NCI-H748 (cell line): Measurements from ENCODE around the gene CERS6.
A peak's percentile ranks its signal among the peaks of the same experiment; 100 is the strongest.
"Not testable (repeated sequence)": the region's sequence is repeated elsewhere in the genome, so short reads cannot be mapped to it uniquely, and the experiment has no call there.

Source experiments
- DNase-seq: peaks from one replicate; lab custom pipeline; 2025; ENCODE audit not compliant: unreplicated experiment; lab: John Stamatoyannopoulos, UW

The CERS6 gene

GRCh38 chr2:168496906-168497305, 40.8 kb downstream of the CERS6 start:
- no peak for DNase-seq

- DNase-seq: no peak
Observed at GRCh38 chr2:168499500-168499899, 43.4 kb downstream of the CERS6 start.

DNA sequence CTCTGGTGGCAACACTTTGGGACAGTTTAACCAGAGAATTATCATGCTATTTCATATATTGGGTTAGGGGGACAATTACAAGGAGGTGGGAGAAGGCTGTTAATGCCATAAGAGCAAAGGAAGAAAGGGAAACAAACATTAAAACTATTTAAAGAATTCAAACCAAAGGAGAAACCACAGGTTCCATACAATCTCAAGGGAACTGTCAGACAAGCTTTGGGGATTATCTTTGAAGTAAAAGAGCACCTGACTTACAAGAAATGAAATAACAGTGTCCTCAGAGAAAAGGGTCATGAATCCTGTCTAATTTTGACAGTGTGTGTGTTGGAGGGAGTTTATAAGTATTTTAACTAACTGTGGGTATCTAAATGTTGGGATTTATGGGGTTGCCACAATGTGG, 44.4 kb downstream of the CERS6 start:
- no peak for DNase-seq

DNA sequence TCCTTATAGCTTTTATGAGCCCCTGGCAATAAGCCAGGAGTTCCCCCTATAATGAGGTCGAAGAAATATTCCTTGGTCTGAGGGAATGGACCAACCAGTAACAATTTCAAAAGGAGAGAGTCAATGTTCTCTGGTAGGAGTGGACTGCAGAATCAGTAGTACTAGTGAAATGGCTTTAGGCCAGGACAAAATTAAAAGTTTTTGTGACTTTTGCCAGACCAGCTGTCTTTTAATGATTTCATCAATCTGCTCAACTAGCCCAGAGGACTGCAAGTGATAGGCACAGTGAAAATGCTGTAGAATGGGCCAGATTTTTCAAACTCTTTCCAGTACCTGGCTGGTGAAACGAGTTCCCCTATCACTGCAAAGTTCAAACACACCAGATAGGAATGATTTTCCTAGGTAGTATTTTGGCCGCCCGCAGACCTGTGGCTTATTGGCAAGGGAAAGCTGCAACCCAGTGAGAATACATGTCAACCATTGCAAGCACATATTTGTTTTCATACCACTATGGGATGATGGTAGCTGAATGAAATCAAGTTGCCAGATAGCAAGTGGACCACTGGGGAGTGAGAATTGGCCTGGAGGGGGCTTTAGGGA, 45.5 kb downstream of the CERS6 start:
- DNase-seq: no peak

GRCh38 chr2:168502852-168503251, 46.8 kb downstream of the CERS6 start:
- not testable (repeated sequence) for DNase-seq

GRCh38 chr2:168503901-168504300, 47.8 kb downstream of the CERS6 start:
- DNase-seq: no peak

DNA sequence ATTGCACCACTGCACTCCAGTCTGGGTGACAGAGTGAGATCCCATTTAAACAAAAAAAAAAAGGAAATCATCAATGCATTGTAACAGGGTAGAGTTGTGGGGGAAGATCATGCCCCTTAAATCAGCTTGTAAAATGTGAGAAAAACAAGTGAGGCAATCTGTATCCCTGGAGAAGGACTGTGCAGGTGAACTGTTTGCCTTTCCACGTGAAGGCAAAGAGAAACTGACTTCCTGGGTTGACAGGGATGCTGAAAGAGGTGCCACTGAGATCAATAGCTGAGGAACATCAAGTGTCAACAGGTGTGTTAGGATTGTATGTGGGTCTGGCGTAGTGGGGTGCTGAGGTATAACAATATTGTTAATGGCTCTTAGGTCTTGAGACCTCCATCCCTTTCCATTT, 48.3 kb downstream of the CERS6 start:
- DNase-seq: no peak

DNA sequence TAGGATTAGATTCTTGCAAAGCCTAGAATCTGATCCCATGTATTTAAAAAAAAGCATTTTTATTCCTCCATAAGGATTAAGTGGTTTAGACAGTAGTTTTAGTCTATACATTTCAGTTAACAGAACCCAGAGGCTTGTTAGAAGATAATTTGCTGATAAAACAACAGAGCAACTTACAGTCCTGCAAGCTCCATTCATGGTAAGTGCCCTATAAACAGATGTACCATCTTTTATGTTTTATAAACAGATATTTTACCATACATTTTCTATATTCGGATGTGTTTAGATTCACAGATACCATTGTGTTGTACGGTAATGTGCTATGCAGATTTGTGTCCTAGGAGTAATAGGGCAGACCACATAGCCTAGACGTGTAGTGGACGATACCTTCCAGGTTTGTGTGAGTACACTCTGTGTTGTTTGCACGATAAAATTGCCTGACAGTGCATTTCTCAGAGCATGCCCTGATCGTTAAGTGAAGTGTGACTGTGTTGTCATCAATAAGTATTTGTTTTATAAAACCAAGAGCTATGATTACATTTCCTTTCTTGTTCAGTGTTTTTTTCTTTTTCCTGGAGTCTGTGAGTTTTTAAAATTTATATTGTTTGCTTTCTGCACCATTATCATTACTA, 54.2 kb downstream of the CERS6 start:
- DNase-seq: peak; percentile 16

GRCh38 chr2:168514692-168515091, 58.6 kb downstream of the CERS6 start:
- DNase-seq: no peak

DNA sequence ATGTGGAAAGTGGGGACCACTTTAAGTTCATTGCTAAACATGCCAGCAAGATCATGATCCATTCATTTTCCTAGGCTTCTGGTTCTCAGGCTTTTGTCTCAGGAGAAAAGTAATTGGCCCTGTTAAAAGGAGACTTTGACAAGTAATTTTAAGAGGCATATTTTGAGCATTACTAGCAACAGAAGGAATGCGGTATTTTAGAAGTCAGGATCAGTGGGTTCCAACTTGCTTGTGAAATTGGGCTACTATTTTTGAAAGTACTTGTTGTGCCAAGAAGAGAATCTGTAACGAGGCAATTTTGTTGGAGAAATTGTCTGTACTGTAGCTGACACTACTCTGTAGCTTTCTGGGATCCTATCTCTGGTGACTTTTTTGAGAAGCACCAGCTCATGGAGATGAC, 59.4 kb downstream of the CERS6 start:
- no peak for DNase-seq

- DNase-seq: no peak
Observed at GRCh38 chr2:168517816-168518215, 61.7 kb downstream of the CERS6 start.

GRCh38 chr2:168518555-168519066, 62.5 kb downstream of the CERS6 start:
- DNase-seq: no peak

- DNase-seq: peak; percentile 19
Observed at GRCh38 chr2:168519534-168520308, 63.6 kb downstream of the CERS6 start.

GRCh38 chr2:168521053-168521741, 65.1 kb downstream of the CERS6 start:
- DNase-seq: peak; percentile 44

GRCh38 chr2:168522446-168522845, 66.4 kb downstream of the CERS6 start:
- no peak for DNase-seq

DNA sequence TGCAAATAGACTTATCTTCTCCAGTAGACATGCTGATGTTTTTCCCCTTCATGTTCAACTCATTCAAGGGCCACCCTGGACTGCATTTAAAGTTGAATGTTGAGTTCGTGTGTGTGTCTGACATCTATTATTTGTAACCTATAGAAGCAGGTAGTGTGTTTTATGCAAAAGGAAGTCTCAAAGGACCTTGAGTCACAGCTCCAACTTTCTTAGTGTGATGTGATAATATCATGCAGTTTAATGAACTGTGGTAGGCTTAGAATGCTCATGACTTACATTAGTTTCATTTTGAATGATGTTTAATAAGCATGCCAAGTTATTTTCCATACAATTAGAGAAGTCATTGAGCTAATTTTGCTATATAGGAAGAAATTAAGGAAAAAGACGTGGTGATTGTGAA, 67.9 kb downstream of the CERS6 start:
- no peak for DNase-seq

DNA sequence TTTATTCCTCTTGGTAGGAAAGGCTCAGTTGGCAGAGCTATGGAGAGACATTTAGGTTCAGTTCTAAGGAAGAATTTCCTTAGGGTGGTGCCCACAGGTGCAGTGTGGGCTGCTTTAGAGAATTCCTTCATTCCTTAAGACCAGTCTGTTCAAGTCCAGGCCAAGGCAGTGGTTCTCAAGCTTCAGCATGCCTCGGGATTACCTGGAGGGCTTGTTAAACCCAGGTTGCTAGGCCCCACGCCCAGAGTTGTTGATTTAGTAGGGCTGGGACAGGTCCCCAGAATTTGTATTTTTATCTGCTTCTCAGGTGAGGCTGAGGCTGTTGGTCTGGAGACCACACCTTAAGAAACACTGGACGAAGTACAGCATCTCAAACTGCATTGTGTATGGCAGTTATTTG, 68.9 kb downstream of the CERS6 start:
- DNase-seq: no peak

GRCh38 chr2:168525716-168526446, 69.8 kb downstream of the CERS6 start:
- DNase-seq: no peak

GRCh38 chr2:168526641-168527040, 70.6 kb downstream of the CERS6 start:
- DNase-seq: no peak

GRCh38 chr2:168528016-168528415, 71.9 kb downstream of the CERS6 start:
- no peak for DNase-seq

DNA sequence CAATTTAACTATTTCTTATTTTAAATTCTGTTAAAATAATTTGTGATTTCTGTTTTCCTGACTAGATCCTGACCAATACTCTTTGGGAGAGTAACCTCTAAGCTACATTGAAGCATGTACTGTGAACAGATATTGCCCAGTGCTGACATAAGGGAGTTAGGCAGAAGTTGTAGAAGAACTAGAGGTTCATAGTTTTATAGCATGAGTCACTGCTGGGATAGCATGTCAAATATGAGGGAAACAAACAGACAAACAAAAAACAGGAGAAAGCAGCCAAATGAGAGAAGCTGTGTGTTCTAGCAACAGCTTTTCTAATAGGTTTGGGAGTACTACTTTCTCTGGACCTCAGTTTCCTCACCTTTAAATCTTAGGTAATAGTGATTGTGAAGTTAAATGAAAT, 72.4 kb downstream of the CERS6 start:
- DNase-seq: no peak
